Fibroblast of villous mesenchyme (primary cell): Measurements from ENCODE around the gene SRRM3. TPM values are rescaled to one million over a fixed set of nuclear protein-coding genes. Genes with fewer than 3 reads are reported as not detected.
"Not testable (repeated sequence)": the region's sequence is repeated elsewhere in the genome, so short reads cannot be mapped to it uniquely, and the experiment has no call there.

ENCODE experiments used
- DNase-seq: peaks from one replicate; pipeline ENCODE4 v3.0.0-alpha.2; 2010; ENCODE audit warnings: low read depth
- H3K4me3 ChIP-seq: 2 replicates; pipeline ENCODE4 v1.5.1; 2011; ENCODE audit warnings: low read depth, mild to moderate bottlenecking, low read length
- total RNA-seq: library from RNA; depleted of rRNA; stranded (reverse); fragments of >200 nt; gene quantifications from 2 replicates; pipeline ENCODE4 v1.2.3, GENCODE V29; 2012
- TF ChIP-seq, protein P1 (sequence below): IDR thresholded peaks from 2 replicates; pipeline ENCODE4 v1.5.1; 2012; ENCODE audit warnings: low read depth, mild to moderate bottlenecking, low read length; ENCODE audit not compliant: insufficient read depth

SRRM3 gene
- total RNA-seq, 1 donor = 0.43 TPM

DNA sequence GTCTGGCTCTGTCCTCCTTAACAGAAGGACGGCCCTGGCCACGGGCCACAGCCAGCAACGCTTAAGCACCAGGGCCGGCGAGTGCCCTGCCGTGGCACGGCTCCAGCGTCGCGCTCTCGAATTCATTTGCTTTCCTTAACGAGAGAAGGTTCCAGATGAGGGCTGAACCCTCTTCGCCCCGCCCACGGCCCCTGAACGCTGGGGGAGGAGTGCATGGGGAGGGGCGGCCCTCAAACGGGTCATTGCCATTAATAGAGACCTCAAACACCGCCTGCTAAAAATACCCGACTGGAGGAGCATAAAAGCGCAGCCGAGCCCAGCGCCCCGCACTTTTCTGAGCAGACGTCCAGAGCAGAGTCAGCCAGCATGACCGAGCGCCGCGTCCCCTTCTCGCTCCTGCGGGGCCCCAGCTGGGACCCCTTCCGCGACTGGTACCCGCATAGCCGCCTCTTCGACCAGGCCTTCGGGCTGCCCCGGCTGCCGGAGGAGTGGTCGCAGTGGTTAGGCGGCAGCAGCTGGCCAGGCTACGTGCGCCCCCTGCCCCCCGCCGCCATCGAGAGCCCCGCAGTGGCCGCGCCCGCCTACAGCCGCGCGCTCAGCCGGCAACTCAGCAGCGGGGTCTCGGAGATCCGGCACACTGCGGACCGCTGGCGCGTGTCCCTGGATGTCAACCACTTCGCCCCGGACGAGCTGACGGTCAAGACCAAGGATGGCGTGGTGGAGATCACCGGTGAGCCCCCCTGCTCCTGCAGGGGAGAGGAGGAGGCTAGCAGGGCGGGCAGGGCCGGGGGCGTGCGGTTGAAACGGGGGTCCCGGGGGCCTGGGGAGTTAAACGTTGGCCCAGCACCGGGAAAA, 100.9 kb downstream of the SRRM3 start, which contains the start of gene HSPB1:
Gene HSPB1 (plus strand): TSS at position 327 of the 855 bp plus-strand sequence. CDS start 40 bp downstream, at position 367.
- peak within 1 kb of the TSS; percentile 96 for H3K4me3 ChIP-seq
- TF ChIP-seq, protein P1, sequence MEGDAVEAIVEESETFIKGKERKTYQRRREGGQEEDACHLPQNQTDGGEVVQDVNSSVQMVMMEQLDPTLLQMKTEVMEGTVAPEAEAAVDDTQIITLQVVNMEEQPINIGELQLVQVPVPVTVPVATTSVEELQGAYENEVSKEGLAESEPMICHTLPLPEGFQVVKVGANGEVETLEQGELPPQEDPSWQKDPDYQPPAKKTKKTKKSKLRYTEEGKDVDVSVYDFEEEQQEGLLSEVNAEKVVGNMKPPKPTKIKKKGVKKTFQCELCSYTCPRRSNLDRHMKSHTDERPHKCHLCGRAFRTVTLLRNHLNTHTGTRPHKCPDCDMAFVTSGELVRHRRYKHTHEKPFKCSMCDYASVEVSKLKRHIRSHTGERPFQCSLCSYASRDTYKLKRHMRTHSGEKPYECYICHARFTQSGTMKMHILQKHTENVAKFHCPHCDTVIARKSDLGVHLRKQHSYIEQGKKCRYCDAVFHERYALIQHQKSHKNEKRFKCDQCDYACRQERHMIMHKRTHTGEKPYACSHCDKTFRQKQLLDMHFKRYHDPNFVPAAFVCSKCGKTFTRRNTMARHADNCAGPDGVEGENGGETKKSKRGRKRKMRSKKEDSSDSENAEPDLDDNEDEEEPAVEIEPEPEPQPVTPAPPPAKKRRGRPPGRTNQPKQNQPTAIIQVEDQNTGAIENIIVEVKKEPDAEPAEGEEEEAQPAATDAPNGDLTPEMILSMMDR = no peak
- DNase-seq = peak; percentile 91

DNA sequence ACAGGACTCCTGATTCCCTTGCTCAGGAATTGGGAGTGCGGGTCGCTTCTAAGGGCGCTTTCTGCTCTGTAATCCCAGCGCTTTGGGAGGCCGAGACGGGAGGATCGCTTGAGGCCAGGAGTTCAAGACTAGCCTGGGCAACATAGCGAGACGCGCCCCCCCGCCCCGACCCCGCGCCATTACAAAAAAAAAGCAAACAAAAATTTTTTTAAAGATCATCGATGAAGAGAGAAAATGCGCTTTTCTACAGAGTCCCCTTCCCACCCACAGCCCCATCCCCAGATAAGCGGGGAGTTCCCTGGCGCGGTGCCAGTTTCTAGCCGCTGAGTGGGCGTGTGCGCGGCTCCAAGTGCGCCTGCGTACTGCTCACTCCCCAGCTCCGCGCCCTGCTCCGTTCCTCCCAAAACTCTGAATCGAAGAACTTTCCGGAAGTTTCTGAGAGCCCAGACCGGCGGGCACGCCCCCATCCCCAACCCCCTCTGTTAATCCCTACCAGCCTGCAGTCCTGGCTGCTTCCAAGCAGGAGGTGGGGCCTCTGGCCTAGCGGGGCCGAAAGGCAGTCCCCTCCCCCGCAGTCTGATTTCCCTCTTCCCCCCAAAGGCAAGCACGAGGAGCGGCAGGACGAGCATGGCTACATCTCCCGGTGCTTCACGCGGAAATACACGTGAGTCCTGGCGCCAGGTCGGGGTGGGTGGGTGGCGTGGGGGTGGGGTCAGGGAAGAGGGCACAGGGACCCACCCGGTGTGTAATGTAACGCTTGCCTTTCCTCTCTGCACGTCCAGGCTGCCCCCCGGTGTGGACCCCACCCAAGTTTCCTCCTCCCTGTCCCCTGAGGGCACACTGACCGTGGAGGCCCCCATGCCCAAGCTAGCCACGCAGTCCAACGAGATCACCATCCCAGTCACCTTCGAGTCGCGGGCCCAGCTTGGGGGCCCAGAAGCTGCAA, 101.8 kb downstream of the SRRM3 start:
- peak; percentile 97 for DNase-seq
- TF ChIP-seq, protein P1 = no peak
- H3K4me3 ChIP-seq = peak overlapping the region; percentile 96

DNA sequence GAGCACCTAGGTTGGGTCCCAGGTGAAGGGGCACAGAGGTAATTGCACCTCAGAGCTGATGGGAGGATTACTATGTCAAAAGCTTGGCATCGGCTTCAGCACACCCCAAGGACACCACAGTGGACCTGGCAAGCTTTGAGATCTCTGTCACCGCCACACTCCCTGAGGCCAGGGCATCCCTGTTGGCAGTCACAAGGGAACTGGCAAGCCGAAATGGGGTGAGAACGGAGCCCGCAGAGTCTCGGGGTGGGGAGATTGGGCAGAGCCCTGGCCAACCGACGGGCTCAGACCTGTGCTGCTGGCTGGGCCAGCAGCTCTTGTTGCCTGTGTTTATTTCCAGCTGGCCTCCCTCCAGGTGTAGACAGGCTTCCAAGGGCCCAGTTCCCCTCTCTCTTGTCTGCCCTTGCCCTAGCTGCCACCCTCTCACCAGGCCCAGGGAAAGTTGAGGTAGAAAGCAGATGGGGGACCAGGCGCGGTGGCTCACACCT, 103.2 kb downstream of the SRRM3 start:
- DNase-seq = no peak
- TF ChIP-seq, protein P1 = no peak
- H3K4me3 ChIP-seq = no peak overlapping the region

DNA sequence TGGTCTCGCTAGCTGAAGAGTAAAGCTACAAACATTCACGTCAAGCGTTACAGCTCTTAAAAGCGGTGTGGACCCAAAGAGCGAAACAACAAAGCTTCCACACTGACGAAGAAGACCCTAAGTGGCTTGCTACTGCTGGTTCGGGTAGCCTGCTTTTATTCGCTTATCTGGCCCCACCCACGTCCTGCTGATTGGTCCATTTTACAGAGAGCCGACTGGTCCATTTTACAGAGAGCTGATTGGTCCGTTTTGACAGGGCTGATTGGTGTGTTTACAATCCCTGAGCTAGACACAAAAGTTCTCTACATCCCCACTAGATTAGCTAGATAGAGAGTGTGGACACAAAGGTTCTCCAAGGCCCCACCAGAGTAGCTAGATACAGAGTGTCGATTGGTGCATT, 107.2 kb downstream of the SRRM3 start:
- not testable (repeated sequence) for DNase-seq

DNA sequence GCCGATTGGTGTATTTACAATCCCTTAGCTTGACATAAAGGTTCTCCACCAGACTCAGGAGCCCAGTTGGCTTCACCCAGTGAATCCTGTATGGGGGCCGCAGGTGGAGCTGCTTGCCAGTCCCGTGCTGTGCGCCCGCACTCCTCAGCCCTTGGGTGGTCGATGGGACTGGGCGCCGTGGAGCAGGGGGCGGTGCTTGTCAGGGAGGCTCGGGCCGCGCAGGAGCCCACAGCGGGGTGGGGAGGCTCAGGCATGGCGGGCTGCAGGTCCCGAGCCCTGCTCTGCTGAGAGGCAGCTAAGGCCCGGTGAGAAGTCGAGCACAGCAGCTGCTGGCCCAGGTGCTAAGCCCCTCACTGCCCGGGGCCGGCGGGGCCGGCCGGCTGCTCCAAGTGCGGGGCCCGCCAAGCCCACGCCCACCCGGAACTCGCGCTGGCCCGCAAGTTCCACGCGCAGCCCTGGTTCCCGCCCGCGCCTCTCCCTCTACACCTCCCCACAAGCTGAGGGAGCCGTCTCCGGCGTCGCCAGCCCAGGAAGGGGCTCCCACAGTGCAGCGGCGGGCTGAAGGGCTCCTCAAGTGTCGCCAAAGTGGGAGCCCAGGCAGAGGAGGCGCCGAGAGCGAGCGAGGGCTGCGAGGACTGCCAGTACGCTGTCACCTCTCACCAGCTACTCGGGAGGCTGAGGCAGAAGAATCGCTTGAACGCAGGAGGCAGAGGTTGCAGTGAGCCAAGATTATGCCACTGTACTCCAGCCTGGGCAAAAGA, 107.8 kb downstream of the SRRM3 start:
- H3K4me3 ChIP-seq, DNase-seq: not testable (repeated sequence)

More for the DNA sequence above, 107.2 kb downstream of the SRRM3 start:
- H3K4me3 ChIP-seq = not testable (repeated sequence)

DNA sequence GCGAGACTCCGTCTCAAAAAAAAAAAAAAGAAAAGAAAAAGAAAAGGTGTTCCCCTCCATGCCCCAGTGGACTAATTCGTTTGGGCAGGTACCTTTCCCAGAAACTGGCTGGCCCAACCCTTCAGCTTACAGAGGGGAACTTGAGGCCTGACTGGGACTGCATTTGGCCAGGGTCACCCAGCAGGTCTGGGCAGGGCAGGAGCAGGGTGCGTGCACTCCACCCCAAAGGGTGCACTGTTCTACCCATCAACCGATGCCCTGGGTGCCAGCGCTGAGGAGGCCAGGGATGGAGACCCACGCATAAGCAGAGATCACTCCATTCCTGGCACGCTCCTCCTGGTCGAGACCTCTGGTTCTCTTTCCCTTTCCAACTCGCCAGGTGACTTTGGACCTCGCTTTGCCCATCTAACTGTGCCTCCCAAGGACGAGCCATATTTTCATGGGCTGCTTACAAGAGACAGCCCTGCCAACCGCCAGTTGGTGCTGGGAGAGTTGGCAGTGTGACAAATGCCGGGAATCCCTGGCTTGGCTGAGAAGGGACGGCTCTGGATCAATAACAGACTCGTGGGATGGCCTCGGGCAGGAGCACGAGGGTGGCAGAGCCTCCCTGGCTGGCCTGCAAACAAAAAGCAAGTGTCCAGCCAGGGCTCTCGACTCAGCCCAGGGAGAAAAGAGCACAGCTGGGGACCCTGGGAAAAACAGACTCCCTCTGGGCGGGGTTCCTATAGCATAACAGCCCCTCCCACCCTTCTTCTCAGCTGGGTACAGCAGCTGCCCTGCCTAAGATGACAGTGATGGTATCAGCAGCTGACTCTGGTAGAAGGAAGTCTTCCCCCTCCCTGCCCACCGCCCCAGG, 108.6 kb downstream of the SRRM3 start:
- DNase-seq = no peak
- TF ChIP-seq, protein P1 = no peak
- no peak overlapping the region for H3K4me3 ChIP-seq

DNA sequence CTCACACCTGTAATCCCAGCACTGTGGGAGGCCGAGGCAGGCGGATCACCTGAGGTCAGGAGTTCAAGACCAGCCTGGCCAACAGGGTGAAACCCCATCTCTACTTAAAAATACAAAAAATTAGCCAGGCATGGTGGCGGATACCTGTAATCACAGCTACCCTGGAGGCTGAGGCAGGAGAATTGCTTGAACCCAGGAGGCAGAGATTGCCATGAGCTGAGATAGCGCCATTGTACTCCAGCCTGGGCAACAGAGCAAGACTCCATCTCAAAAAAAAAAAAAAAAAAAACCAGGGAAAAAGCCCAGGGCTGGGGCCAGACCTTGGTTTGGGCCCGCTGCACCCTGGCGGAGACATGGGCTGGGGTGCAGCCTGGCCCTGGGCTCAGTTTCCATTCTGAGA, 110.1 kb downstream of the SRRM3 start:
- H3K4me3 ChIP-seq, DNase-seq: not testable (repeated sequence)
